WTC11 (cell line): ENCODE measurements around the gene IBSP. TPM values are rescaled to one million over a fixed set of nuclear protein-coding genes. Genes with fewer than 3 reads are reported as not detected.

ENCODE experiments used
- ATAC-seq: fragments of 200-7000 bp; cut with Tn5 transposase; 2 replicates; pipeline ENCODE4 v1.10.0; 2021; ENCODE audit warnings: mild to moderate bottlenecking, moderate library complexity
- CTCF ChIA-PET: fragments of 300-600 bp; sonication (Branson Sonifier 250); formaldehyde crosslinking; loops from one replicate; lab custom pipeline; 2021; ENCODE audit warnings: antibody characterized with exemption; lab: Charles Lee
- POLR2A ChIA-PET: fragments of 350-600 bp; sonication (Branson Sonifier 250); formaldehyde crosslinking; loops from one replicate; lab custom pipeline; 2021; ENCODE audit warnings: antibody characterized with exemption; lab: Charles Lee
- DNase-seq: peaks from one replicate; pipeline ENCODE4 v3.0.0; 2021; ENCODE audit warnings: low spot score
- H3K27ac Mint-ChIP-seq: 2 replicates; pipeline ENCODE4 v1.8.0; 2021; ENCODE audit warnings: mixed read lengths
- H3K27me3 Mint-ChIP-seq: 2 replicates; pipeline ENCODE4 v1.8.0; 2021; ENCODE audit warnings: low read depth, mild to moderate bottlenecking, moderate library complexity, mixed read lengths
- H3K36me3 Mint-ChIP-seq: 2 replicates; pipeline ENCODE4 v1.8.0; 2021; ENCODE audit warnings: mixed read lengths
- H3K4me1 Mint-ChIP-seq: 2 replicates; pipeline ENCODE4 v1.8.0; 2022; ENCODE audit warnings: mixed read lengths
- H3K4me3 Mint-ChIP-seq: 2 replicates; pipeline ENCODE4 v1.8.0; 2021; ENCODE audit warnings: mild to moderate bottlenecking, moderate library complexity, mixed read lengths
- H3K9me3 Mint-ChIP-seq: 2 replicates; pipeline ENCODE4 v1.8.0; 2021; ENCODE audit warnings: mixed read lengths
- CREB1 ChIP-seq: sonication (generic); formaldehyde crosslinking; IDR thresholded peaks from 2 replicates; pipeline ENCODE4 v1.8.0; 2023; ENCODE audit warnings: mild to moderate bottlenecking, missing genetic modification reagents
- ERG ChIP-seq: fragments of 250-450 bp; sonication (Bioruptor Pico); IDR thresholded peaks from 2 replicates; pipeline ENCODE4 v1.8.0; 2021; ENCODE audit warnings: mild to moderate bottlenecking
- ESRRA ChIP-seq: sonication (generic); formaldehyde crosslinking; IDR thresholded peaks from 2 replicates; pipeline ENCODE4 v1.8.1; 2022; ENCODE audit warnings: mild to moderate bottlenecking, missing genetic modification reagents, borderline replicate concordance
- IRF1 ChIP-seq: sonication (generic); formaldehyde crosslinking; IDR thresholded peaks from 2 replicates; pipeline ENCODE4 v1.8.0; 2023; ENCODE audit warnings: missing genetic modification reagents
- MXD4 ChIP-seq: fragments of 250-450 bp; sonication (Bioruptor Pico); IDR thresholded peaks from 2 replicates; pipeline ENCODE4 v1.8.0; 2021; ENCODE audit warnings: mild to moderate bottlenecking, moderate library complexity, borderline replicate concordance
- NR1H2 ChIP-seq: sonication (generic); formaldehyde crosslinking; IDR thresholded peaks from 2 replicates; pipeline ENCODE4 v1.9.0; 2021; ENCODE audit warnings: mild to moderate bottlenecking, moderate library complexity, missing genetic modification reagents
- PRDM15 ChIP-seq: sonication (generic); formaldehyde crosslinking; IDR thresholded peaks from 2 replicates; pipeline ENCODE4 v1.8.0; 2022; ENCODE audit warnings: missing genetic modification reagents
- PREB ChIP-seq: sonication (generic); formaldehyde crosslinking; IDR thresholded peaks from 2 replicates; pipeline ENCODE4 v1.8.1; 2022; ENCODE audit warnings: mild to moderate bottlenecking, missing genetic modification reagents, moderate library complexity, borderline replicate concordance
- TP53 ChIP-seq: sonication (generic); formaldehyde crosslinking; IDR thresholded peaks from 2 replicates; pipeline ENCODE4 v1.8.1; 2023; ENCODE audit warnings: mild to moderate bottlenecking, missing genetic modification reagents
- ZNF219 ChIP-seq: sonication (generic); formaldehyde crosslinking; IDR thresholded peaks from 2 replicates; pipeline ENCODE4 v1.8.0; 2023; ENCODE audit warnings: missing genetic modification reagents, mild to moderate bottlenecking, borderline replicate concordance
- ZNF263 ChIP-seq: sonication (generic); formaldehyde crosslinking; IDR thresholded peaks from 2 replicates; pipeline ENCODE4 v1.8.1; 2022; ENCODE audit warnings: low read depth, mild to moderate bottlenecking, moderate library complexity, missing genetic modification reagents
- ZSCAN18 ChIP-seq: fragments of 250-450 bp; sonication (Bioruptor Pico); IDR thresholded peaks from 2 replicates; pipeline ENCODE4 v2.1.2; 2022; ENCODE audit warnings: mild to moderate bottlenecking, moderate library complexity
- total RNA-seq: library from RNA; stranded (reverse); gene quantifications from 3 replicates; pipeline ENCODE4 v1.2.3, GENCODE V29; 2021

Gene IBSP
- total RNA-seq, 1 experiment from 2014 or later = not detected

GRCh38 chr4:87804871-87805270 lies 5.5 kb downstream of the IBSP start:
- H3K27me3 Mint-ChIP-seq = no peaks in the 10 kb centered on the region
- no peak for DNase-seq
- H3K27ac Mint-ChIP-seq = no peak overlapping the region
- peaks cover 11% of the 10 kb centered on the region for H3K9me3 Mint-ChIP-seq
- ChIA-PET CTCF (no interaction called here), POLR2A (no interaction called here)
- no peak overlapping the region for H3K4me3 Mint-ChIP-seq
- H3K36me3 Mint-ChIP-seq = peaks cover 6% of the 10 kb centered on the region; the same call in 1 of the 2 replicates
- ATAC-seq = no peak
- H3K4me1 Mint-ChIP-seq = no peaks in the 10 kb centered on the region
- TF ChIP-seq PREB (no peak), ZNF263 (CRISPR knock-in tag) (no peak), PRDM15 (CRISPR knock-in tag) (no peak), ESRRA (CRISPR knock-in tag) (no peak), IRF1 (CRISPR knock-in tag) (no peak), TP53 (CRISPR knock-in tag) (no peak), ERG (CRISPR knock-in tag) (no peak), ZSCAN18 (no peak)
- TF ChIP-seq, all 79 proteins: peak for 0

- no peak for ATAC-seq
- peaks cover 6% of the 10 kb centered on the region; the same call in 1 of the 2 replicates for H3K36me3 Mint-ChIP-seq
- ChIA-PET POLR2A (no interaction called here), CTCF (no interaction called here)
- H3K4me3 Mint-ChIP-seq = no peak overlapping the region
- DNase-seq = no peak
- no peaks in the 10 kb centered on the region for H3K4me1 Mint-ChIP-seq
- H3K9me3 Mint-ChIP-seq = peaks cover 11% of the 10 kb centered on the region
- H3K27ac Mint-ChIP-seq = no peak overlapping the region
- TF ChIP-seq CREB1 (CRISPR knock-in tag) = no peak
- no peak for TF ChIP-seq MXD4 (CRISPR knock-in tag)
- no peak for TF ChIP-seq NR1H2 (CRISPR knock-in tag)
- H3K27me3 Mint-ChIP-seq = no peaks in the 10 kb centered on the region
These were observed 6.6 kb downstream of the IBSP start for GRCh38 chr4:87805971-87806370.

- H3K4me1 Mint-ChIP-seq = no peaks in the 10 kb centered on the region
- CTCF ChIA-PET = no interaction called here
- DNase-seq (no peak), ATAC-seq (no peak)
- no peak overlapping the region for H3K4me3 Mint-ChIP-seq
- no peak for TF ChIP-seq IRF1 (CRISPR knock-in tag)
- TF ChIP-seq ZNF219 (CRISPR knock-in tag) = no peak
- H3K9me3 Mint-ChIP-seq = peaks cover 11% of the 10 kb centered on the region
- POLR2A ChIA-PET = no interaction called here
- H3K27ac Mint-ChIP-seq = no peak overlapping the region
- peaks cover 6% of the 10 kb centered on the region; the same call in 1 of the 2 replicates for H3K36me3 Mint-ChIP-seq
- H3K27me3 Mint-ChIP-seq = no peaks in the 10 kb centered on the region
These were observed 7.2 kb downstream of the IBSP start for GRCh38 chr4:87806520-87806919.
